ENCODE results near the gene MEN1. TPM values are rescaled to one million over a fixed set of nuclear protein-coding genes. Genes with fewer than 3 reads are reported as not detected.
A peak's percentile ranks its signal among the peaks of the same experiment; 100 is the strongest.

The MEN1 gene
- total and polyA plus RNA-seq, 9 of the 15 experiments (the other 6 are each of a cell fraction or from before 2014, with no cell fraction given), result 3.4 to 57.2 (median 19.3) TPM

- TF ChIP-seq POLR3A (IDR thresholded peaks at IDR 0.05; ENCODE audit: borderline replicate concordance, extremely low read depth, insufficient read depth, insufficient read length) (no peak), TAF1 (IDR thresholded peaks at IDR 0.05; ENCODE audit: control insufficient read depth, extremely low read depth, insufficient read depth, low read length, severe bottlenecking) (peak; percentile 48), FOS (IDR thresholded peaks at IDR 0.05; ENCODE audit: extremely low read depth, insufficient read length) (no peak), ETS2 (tag; IDR thresholded peaks at IDR 0.05; ENCODE audit: borderline replicate concordance, poor library complexity, severe bottlenecking) (no peak), HCFC1 (IDR thresholded peaks at IDR 0.05; ENCODE audit: low read depth, low read length) (peak; percentile 78), PYGO2 (tag; IDR thresholded peaks at IDR 0.05) (no peak), KDM5B (IDR thresholded peaks at IDR 0.05; ENCODE audit: insufficient replicate concordance, low read depth, low read length) (peak; percentile 17), BRCA1 (IDR thresholded peaks at IDR 0.05) (no peak), BRCA1 (CRISPR knock-in tag; IDR thresholded peaks at IDR 0.05) (no peak), ZNF280A (IDR thresholded peaks at IDR 0.05; ENCODE audit: low read depth, partially characterized antibody) (no peak), ZNF785 (CRISPR knock-in tag; IDR thresholded peaks at IDR 0.05) (no peak), ZNF3 (CRISPR knock-in tag; IDR thresholded peaks at IDR 0.05) (no peak), POLR2A (conservative IDR thresholded peaks at IDR 0.05) (peak; percentile 63), ZBTB17 (CRISPR knock-in tag; IDR thresholded peaks at IDR 0.05) (0 out of 2 replicates have a peak, but pooled peaks have one; percentile 1), NRF1 (conservative IDR thresholded peaks at IDR 0.05 in 1 of 2, IDR thresholded peaks at IDR 0.05 in 1 of 2) (peak; percentile 78 to 81), SUPT5H (IDR thresholded peaks at IDR 0.05) (no peak; the same call in 1 of the 2 replicates), GABPB1 (CRISPR knock-in tag; IDR thresholded peaks at IDR 0.05) (no peak; the same call in 1 of the 2 replicates), ZNF75A (CRISPR knock-in tag; IDR thresholded peaks at IDR 0.05) (no peak), MAFF (IDR thresholded peaks at IDR 0.05; ENCODE audit: low read length) (no peak)
- TF ChIP-seq, protein P1, sequence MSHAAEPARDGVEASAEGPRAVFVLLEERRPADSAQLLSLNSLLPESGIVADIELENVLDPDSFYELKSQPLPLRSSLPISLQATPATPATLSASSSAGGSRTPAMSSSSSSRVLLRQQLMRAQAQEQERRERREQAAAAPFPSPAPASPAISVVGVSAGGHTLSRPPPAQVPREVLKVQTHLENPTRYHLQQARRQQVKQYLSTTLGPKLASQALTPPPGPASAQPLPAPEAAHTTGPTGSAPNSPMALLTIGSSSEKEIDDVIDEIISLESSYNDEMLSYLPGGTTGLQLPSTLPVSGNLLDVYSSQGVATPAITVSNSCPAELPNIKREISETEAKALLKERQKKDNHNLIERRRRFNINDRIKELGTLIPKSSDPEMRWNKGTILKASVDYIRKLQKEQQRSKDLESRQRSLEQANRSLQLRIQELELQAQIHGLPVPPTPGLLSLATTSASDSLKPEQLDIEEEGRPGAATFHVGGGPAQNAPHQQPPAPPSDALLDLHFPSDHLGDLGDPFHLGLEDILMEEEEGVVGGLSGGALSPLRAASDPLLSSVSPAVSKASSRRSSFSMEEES (CRISPR knock-in tag; IDR thresholded peaks at IDR 0.05), result no peak
- TF ChIP-seq, protein P2, sequence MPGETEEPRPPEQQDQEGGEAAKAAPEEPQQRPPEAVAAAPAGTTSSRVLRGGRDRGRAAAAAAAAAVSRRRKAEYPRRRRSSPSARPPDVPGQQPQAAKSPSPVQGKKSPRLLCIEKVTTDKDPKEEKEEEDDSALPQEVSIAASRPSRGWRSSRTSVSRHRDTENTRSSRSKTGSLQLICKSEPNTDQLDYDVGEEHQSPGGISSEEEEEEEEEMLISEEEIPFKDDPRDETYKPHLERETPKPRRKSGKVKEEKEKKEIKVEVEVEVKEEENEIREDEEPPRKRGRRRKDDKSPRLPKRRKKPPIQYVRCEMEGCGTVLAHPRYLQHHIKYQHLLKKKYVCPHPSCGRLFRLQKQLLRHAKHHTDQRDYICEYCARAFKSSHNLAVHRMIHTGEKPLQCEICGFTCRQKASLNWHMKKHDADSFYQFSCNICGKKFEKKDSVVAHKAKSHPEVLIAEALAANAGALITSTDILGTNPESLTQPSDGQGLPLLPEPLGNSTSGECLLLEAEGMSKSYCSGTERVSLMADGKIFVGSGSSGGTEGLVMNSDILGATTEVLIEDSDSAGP (CRISPR knock-in tag; IDR thresholded peaks at IDR 0.05), result no peak
- TF ChIP-seq, protein P3, sequence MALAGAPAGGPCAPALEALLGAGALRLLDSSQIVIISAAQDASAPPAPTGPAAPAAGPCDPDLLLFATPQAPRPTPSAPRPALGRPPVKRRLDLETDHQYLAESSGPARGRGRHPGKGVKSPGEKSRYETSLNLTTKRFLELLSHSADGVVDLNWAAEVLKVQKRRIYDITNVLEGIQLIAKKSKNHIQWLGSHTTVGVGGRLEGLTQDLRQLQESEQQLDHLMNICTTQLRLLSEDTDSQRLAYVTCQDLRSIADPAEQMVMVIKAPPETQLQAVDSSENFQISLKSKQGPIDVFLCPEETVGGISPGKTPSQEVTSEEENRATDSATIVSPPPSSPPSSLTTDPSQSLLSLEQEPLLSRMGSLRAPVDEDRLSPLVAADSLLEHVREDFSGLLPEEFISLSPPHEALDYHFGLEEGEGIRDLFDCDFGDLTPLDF (CRISPR knock-in tag; IDR thresholded peaks at IDR 0.05), result no peak
Measured at GRCh38 chr11:64844330-64845128, 34.2 kb upstream of the MEN1 start, which contains the start of gene CDC42BPG (continued).
